Left lung (tissue), 14 donors: ENCODE results near the gene C1orf87. TPM values are rescaled to one million over a fixed set of nuclear protein-coding genes. Genes with fewer than 3 reads are reported as not detected.
A peak's percentile ranks its signal among the peaks of the same experiment; 100 is the strongest.

Experiments used
- ATAC-seq: fragments of 200-7000 bp; cut with Tn5 transposase; one replicate; pipeline ENCODE4 v1.9.1; 2020; ENCODE audit warnings: moderate library complexity
- DNase-seq, 4 donors: peaks; one replicate each; pipeline ENCODE4 v3.0.0-alpha.2; 2013 to 2020
- H3K27ac ChIP-seq, 2 donors: fragments of 200-600 bp; sonication (generic) in 1 of 2; one replicate each; pipeline versions ENCODE4 v1.5.0 to v1.8.0; 2020 to 2021
- H3K27me3 ChIP-seq, 2 donors: fragments of 200-600 bp; sonication (generic) in 1 of 2; one replicate each; pipeline versions ENCODE4 v1.5.0 to v1.8.0; 2020 to 2021
- H3K36me3 ChIP-seq, 2 donors: fragments of 200-600 bp; sonication (generic) in 1 of 2; one replicate each; pipeline versions ENCODE4 v1.5.0 to v1.8.0; 2020 to 2021
- H3K4me1 ChIP-seq, 2 donors: fragments of 200-600 bp; one replicate each; pipeline ENCODE4 v1.8.0; 2021
- H3K4me3 ChIP-seq, 2 donors: fragments of 200-600 bp; sonication (generic) in 1 of 2; one replicate each; pipeline versions ENCODE4 v1.5.0 to v1.8.0; 2020 to 2021; ENCODE audit warnings: mild to moderate bottlenecking in 1 of 2
- H3K9me3 ChIP-seq, 2 donors: fragments of 200-600 bp; sonication (generic) in 1 of 2; one replicate each; pipeline versions ENCODE4 v1.5.0 to v1.8.0; 2020 to 2021
- CTCF ChIP-seq, 2 donors: fragments of 200-600 bp; sonication (generic) in 1 of 2; IDR thresholded peaks; one replicate each; pipeline versions ENCODE4 v1.5.0 to v1.8.0; 2021; ENCODE audit warnings: antibody characterized with exemption in 2 of 2
- intact Hi-C, 2 donors: fragments of 100-400 bp; cut with DNase I; formaldehyde crosslinking; loops; one replicate each; pipeline versions ENCODE4 v1.11.2 to v1.14.2; 2022
- long read RNA-seq, 12 donors: library from polyadenylated mRNA in 2 of 12; unstranded in 2 of 12; transcript quantifications; one replicate each; pipeline ENCODE4 v2.0.0 and lab custom pipeline, GENCODE V29; 2019 to 2026
- polyA plus RNA-seq, 6 donors: library from polyadenylated mRNA; unstranded; fragments of 120-200 nt; gene quantifications; one replicate each; pipeline ENCODE4 v1.2.1, GENCODE V29; 2013; ENCODE audit not compliant: insufficient read length in 6 of 6
- total RNA-seq, 2 donors: library from RNA; stranded (reverse); fragmentation: NEBNext Ultra II Directional; extraction: Animal tissue kit (Norgen Biotek cat#: 25700); gene quantifications; one replicate each; pipeline ENCODE4 v1.2.1, GENCODE V29; 2021
- donor health status: DM: no; HTN: yes; CAD: no.
- donor health status: DM: no; HTN: no; CAD: no.

Gene C1orf87
- total RNA-seq (1 to 10 TPM in 1 of 2 donors, under 1 TPM in 1; 0.44 to 2.5 TPM), polyA plus RNA-seq (1 to 10 TPM in 4 of 6 donors, under 1 TPM in 2; 0.45 to 4.0 (median 2.5) TPM)
- long read RNA-seq, donor 1, result 0 reads
- long read RNA-seq, donor 2, result 0 reads
- long read RNA-seq, donor 3, result 0 reads
- long read RNA-seq, donor 4, partial matches to known transcripts, result 1 of 1 reads
- long read RNA-seq, donor 4, other reads (novel, unspliced or antisense), result 0 of 1 reads
- long read RNA-seq, donor 5, partial matches to known transcripts, result 0 of 1 reads
- long read RNA-seq, donor 5, other reads (novel, unspliced or antisense), result 0 of 1 reads
- long read RNA-seq, donor 6, result 0 reads
- long read RNA-seq, donor 7, result 0 reads
- long read RNA-seq, donor 8, partial matches to known transcripts, result 0 of 2 reads
- long read RNA-seq, donor 8, other reads (novel, unspliced or antisense), result 0 of 2 reads
- long read RNA-seq, donor 9, result 0 reads
- long read RNA-seq, donor 10, partial matches to known transcripts, result 0 of 1 reads
- long read RNA-seq, donor 10, other reads (novel, unspliced or antisense), result 0 of 1 reads
- long read RNA-seq, donor 11, partial matches to known transcripts, result 0 of 1 reads
- long read RNA-seq, donor 11, other reads (novel, unspliced or antisense), result 0 of 1 reads
- long read RNA-seq, donor 12, partial matches to known transcripts, result 0 of 2 reads
- long read RNA-seq, donor 12, other reads (novel, unspliced or antisense), result 0 of 2 reads

- ATAC-seq (peak; percentile 70), DNase-seq (peak in 2 of 4 donors; percentile 31 to 76)
- TF ChIP-seq CTCF (IDR thresholded peaks at IDR 0.05), result no peak
- Histone ChIP-seq H3K27ac (no peak within 1 kb of the TSS), H3K36me3 (no peaks in the 10 kb centered on the region), H3K9me3 (no peaks in the 10 kb centered on the region), H3K27me3 (peaks cover 11 to 40% of the 10 kb centered on the region in 2 donors), H3K4me1 (no peaks in the 10 kb centered on the region), H3K4me3 (no peak within 1 kb of the TSS)
- intact Hi-C loops, result no loop called here
Observed at GRCh38 chr1:60073605-60074278, at the start of gene C1orf87. Gene C1orf87 (minus strand): TSS chr1:60073770. CDS start chr1:60072643, 1,127 bp downstream.

GRCh38 chr1:60118085-60118484 is 44.5 kb upstream of the C1orf87 start:
- intact Hi-C loops, result no loop called here
- no peaks in the 10 kb centered on the region for H3K4me1 ChIP-seq
- TF ChIP-seq CTCF (IDR thresholded peaks at IDR 0.05), result no peak
- DNase-seq (no peak), ATAC-seq (no peak)
- no peak overlapping the region for H3K27ac ChIP-seq
- H3K36me3 ChIP-seq, result no peaks in the 10 kb centered on the region
- no peaks in the 10 kb centered on the region for H3K27me3 ChIP-seq
- H3K4me3 ChIP-seq, result no peak overlapping the region
- H3K9me3 ChIP-seq, result no peaks in the 10 kb centered on the region

GRCh38 chr1:60114745-60115318 is 41.3 kb upstream of the C1orf87 start:
- TF ChIP-seq CTCF (IDR thresholded peaks at IDR 0.05), result no peak
- intact Hi-C loops, result no loop called here
- Histone ChIP-seq H3K27ac (no peak overlapping the region), H3K4me1 (no peaks in the 10 kb centered on the region), H3K4me3 (no peak overlapping the region), H3K36me3 (no peaks in the 10 kb centered on the region), H3K9me3 (no peaks in the 10 kb centered on the region), H3K27me3 (no peaks in the 10 kb centered on the region)
- no peak for DNase-seq
- ATAC-seq, result no peak

GRCh38 chr1:60113596-60113995 is 40.0 kb upstream of the C1orf87 start:
- ATAC-seq (no peak), DNase-seq (no peak)
- Histone ChIP-seq H3K4me1 (no peaks in the 10 kb centered on the region), H3K4me3 (no peak overlapping the region), H3K27me3 (no peaks in the 10 kb centered on the region), H3K9me3 (no peaks in the 10 kb centered on the region), H3K27ac (no peak overlapping the region), H3K36me3 (no peaks in the 10 kb centered on the region)
- TF ChIP-seq CTCF (IDR thresholded peaks at IDR 0.05), result no peak
- intact Hi-C loops, result no loop called here
